Activated CD8-positive, alpha-beta memory T cell treated with anti-CD3 and anti-CD28 coated beads for 48 hours (primary cell): Measurements from ENCODE around the gene KCNT1.
"Not testable (repeated sequence)": the region's sequence is repeated elsewhere in the genome, so short reads cannot be mapped to it uniquely, and the experiment has no call there.

Experiments
- DNase-seq, 3 experiments: peaks; one replicate each; pipeline ENCODE4 v3.0.0-alpha.2; 2020; ENCODE audit warnings: low read depth in 2 of 3, low spot score in 2 of 3

Gene KCNT1

DNA sequence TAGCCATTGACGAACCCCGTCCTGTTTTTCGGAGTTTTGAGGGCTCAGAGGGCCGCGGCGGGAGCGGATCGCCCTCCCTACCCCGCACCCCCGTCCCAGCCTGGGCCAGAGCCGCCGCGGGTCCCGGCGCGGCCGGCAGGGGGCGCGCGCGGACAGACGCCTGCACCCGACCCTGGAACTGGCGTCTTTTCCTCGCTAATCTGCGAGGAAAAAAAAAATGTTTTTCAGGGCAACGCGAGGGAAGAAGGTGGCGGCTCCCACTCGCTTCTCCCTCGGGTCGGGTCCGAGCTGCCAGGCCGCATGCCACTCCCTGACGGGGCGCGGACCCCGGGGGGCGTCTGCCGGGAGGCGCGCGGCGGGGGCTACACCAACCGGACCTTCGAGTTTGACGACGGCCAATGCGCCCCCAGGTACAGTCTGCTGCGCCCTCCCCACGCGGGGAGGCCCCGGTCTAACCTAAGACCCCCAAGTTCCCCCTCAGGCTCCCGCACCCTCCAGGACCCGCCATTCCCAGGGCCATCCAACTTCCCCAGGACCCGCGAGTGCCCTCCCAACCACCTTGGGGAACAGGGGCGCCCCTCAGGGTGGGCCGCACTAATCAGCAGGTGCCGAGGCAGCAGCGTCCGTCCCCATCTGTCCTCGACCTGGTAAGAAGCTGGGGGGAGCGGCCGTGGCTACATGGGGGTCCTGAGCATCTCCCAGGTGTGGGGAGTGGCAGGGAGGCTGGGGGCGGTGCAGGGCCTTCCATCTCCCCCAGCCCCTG is at the start of gene KCNT1:
TSS of gene KCNT1 (plus strand) at position 227 of the 763 bp plus-strand sequence. CDS start at position 301, 74 bp downstream.
- peak; percentile 20 to 64 (median 44) for DNase-seq

DNA sequence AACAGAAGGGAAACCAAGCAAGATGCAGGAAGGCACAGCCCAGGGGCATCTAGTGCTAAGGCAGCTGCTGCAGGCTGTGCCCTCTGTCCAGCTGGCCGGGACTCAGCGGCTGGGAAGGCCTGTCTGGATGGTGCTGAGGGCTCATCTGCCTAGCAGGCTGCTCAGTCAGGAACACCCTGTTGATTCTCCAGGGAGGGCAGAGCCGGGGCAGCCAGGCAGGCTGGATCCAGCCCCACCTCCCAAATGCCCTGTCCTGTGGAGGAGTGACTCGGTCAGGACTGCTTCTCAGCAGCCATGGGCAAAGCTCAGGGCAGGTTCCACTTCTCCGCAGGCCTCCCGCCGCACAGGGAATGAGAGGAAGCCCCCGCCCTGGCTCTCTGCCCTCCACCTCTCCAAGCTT is 46.7 kb upstream of the KCNT1 start:
- DNase-seq, result no peak

DNA sequence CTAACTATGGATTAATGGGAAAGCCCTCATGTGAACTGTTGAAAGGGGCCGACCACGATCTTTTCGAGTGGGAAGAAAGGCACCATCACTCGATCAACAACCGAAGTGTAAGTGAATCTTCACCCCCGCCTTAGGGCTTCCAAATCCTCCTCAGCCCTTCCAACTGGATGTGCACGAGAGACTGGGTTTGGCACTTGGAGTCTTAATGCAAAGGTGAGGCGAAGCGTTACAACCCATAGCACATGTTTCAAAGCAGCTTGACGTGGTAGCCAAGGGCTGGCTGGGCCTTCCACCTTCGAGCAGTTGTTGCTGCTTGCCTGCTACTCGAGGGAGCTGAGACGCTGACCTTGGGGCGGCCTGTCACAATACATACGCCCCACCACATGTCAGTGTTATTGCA is 44.6 kb upstream of the KCNT1 start:
- DNase-seq, result no peak

DNA sequence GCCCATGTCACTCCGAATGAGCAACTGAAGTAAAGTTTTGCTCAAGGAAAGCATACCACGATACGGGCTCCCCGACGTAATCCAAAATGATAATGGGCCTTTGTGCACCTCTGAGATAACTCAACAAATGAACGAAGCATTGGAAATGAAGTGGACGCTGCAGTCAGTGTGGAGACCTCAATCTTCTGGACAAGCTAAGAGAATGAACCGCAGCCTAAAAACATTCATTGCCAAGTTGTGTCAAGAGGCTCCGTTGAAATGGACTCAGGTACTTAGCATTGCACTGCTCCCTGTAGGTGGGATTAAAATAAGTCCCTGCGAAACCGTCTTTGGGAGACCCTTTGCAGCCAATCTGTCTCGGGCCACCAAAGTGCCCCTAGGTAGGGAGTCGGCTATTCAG is 42.7 kb upstream of the KCNT1 start:
- DNase-seq, result no peak

DNA sequence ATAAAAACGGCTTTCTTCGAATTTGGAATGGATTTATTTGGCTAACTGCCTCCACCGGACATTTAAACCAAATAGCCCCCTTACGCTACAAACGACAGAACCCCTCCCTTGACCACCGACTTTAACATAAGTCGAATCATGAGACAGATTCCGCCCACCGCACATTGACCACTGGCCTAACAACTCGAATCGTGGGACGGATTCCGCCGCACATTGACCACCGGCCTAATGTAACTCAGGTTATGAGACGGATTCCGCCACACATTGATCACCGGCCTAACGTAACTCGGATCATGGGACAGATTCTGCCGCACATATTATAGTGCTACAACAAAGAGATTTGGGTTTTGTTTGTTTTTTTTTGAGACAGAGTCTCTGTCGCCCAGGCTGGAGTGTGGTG is 41.6 kb upstream of the KCNT1 start:
- no peak for DNase-seq

DNA sequence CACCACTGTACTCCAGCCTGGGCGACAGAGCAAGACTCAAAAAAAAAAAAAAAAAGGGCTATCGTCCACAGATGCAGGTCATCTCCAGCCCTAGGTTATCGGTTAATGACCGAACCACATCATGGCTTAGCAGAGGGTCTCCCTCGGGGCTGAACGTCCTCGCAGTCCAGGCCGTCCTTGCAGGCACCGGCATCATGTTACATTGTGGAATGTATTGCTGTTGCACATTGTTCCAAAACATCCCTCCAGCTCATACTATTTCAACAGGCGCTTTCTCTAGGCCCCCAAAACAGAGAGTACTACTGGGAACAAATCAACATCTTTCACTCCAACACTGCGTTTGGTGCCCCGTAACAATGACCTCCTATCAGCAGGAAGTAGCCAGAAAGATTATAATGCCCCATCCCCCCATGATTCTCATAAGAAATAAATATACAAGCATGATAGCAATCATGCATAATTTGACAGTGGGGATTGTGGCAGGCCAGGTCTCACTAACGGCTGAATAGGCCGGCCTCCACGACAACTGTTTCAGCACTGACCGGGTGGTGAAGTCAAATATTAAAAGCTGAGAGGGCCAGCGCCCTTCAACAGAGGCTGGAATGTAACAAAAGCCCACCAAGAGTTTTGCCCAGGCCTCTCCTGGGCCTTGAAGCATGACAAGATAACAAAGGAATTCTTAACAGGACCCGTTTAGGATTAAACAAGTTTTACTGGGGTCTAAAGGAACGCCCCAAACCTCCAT is 40.0 kb upstream of the KCNT1 start:
- DNase-seq, result no peak

DNA sequence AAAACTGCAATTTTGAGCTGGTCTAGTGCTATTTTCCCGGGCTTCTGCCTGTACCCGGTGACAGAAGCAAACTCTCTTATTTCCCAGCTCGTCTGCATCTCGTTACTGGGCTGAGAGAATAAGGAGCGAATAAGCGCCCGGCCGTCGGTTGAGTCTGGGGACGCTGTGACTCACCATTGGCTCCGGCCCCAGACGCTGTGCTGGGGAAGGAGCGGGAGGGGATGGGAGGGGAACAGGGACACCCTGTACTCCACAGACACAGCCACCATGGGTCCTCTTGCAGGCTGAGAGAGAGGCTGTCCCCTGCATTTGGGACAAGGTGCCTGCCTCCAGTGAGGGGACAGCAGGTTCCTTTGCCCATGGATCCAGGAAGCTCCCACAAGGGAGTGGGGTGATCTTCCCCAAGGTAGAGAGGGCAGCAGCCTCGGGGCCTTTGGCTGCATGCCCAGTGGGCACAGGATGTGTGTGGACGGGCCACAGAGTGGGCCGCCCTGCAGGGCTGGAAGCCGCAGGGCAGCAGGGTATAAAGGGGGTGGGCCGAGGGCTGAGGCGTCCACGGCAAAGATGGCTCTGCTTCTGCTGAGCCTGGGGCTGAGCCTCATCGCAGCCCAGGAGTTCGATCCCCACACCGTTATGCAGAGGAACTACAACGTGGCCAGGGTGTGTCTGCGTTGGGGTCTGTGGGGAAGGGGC is 39.1 kb upstream of the KCNT1 start, which contains the start of gene LCN9:
TSS of gene LCN9 (plus strand) at position 552 of the 693 bp plus-strand sequence. CDS start at position 565, 13 bp downstream.
- no peak for DNase-seq

DNA sequence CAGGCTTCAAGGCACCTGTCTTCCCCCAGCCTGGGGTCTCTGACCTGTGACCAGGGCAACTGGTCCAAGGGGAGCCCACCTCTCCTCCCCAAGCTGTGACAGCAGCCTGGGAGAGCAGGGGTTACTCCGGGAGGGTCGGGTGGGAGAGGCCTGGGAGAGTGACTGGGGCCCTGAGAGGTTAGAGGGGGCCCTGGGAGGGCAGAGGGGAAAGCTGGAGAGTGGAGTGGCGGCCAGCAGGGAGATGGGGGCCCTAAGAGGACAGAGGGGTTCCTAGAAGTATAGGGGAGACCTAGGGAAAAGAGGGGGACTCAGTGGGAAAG is 38.6 kb upstream of the KCNT1 start:
- no peak for DNase-seq

DNA sequence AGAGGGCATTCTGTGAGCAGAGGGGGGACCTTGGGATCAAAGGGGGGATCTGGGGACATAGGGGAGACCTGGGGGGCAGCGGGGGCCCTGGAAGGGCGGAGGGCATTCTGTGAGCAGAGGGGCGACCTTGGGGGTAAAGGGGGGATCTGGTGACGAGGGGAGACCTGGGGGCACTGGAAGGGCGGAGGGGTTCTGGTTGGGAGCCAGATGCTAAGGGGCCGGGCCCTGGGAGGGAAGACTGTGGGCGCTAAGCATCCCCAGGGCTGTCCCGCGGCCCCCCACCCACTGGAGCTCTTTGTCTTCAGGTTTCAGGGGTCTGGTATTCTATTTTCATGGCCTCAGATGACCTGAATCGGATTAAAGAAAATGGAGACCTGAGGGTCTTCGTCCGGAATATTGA is 38.1 kb upstream of the KCNT1 start:
- DNase-seq, result no peak

DNA sequence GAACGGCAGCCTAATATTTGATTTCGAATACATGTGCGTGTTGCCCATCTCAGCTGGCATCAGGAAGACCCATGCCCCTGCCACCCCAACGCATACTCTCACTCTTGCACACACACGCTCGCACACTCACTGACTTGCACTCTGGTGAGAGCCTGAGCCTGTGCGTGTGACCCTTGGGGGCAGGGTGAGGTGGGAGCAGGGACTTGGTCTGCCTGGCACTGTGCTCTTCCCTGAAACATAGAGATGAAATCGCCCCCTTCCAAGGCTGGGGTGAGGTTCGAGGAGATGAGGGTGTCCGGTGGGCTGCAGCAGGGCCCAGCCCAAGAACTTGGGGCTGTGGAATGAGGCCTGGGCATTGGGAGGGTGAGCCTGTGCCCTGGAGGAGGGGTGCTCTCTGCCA is 37.7 kb upstream of the KCNT1 start:
- no peak for DNase-seq

DNA sequence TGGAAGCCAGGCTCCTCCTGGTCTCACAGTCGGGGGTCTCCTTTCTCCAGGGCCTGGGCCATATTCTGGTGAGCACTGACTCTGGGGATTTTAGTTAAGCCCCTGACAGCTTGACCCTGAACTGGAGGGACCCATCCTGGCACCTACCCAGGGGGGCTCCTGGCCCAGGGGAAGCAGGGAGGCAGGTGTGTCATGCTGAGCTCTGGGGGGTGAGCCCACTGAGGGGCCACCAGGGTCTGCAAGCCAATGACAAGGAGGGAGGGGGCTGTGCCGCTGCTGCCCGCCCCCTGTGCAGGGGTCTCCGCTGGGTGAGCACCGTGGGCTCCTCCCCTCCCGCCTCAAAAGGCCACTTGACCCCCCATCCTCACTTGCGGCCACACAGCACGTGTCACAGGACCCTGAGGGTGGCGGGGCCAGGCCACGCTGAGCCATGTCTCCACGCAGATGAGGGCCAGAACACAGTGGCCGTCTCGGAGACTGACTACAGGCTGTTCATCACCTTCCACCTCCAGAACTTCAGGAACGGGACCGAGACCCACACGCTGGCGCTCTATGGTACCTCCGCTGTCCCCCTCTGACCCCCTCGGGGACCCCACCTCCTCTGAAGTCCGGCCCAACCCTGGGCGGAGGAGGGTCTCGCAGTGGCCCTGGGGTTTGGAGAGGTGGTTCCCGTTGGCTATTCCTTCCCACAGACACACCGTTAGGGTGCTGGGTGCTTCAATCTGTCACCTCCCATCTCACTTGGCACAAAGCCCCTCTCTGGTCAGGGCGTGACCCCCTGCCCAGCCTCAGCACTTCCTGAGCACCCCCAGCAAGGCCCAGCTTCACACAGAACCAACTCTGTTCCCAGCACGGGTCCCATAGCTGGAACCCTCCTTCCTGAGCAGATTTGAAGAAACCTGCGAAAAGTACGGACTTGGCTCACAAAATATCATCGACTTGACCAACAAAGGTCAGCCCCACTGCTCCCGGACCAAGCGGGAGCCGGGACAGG is 36.9 kb upstream of the KCNT1 start:
- DNase-seq, result no peak

DNA sequence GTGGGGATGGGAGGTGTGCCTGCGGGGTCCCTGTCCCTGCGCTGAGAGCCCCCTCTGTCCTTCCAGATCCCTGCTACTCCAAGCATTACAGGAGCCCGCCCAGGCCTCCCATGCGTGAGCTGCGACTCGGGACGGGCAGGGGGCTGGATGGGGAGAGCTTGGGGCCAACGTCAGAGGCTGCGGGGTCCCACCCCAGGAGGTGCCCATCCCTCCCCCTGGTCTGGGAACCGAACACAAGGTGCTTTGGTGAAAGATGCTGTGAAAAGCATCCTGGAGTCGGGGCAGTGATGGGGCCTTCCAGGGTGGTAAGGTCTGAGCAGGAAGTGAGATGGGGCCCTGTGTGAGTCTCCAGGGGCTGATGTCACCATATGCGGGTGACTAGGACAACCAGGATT is 36.2 kb upstream of the KCNT1 start:
- no peak for DNase-seq

DNA sequence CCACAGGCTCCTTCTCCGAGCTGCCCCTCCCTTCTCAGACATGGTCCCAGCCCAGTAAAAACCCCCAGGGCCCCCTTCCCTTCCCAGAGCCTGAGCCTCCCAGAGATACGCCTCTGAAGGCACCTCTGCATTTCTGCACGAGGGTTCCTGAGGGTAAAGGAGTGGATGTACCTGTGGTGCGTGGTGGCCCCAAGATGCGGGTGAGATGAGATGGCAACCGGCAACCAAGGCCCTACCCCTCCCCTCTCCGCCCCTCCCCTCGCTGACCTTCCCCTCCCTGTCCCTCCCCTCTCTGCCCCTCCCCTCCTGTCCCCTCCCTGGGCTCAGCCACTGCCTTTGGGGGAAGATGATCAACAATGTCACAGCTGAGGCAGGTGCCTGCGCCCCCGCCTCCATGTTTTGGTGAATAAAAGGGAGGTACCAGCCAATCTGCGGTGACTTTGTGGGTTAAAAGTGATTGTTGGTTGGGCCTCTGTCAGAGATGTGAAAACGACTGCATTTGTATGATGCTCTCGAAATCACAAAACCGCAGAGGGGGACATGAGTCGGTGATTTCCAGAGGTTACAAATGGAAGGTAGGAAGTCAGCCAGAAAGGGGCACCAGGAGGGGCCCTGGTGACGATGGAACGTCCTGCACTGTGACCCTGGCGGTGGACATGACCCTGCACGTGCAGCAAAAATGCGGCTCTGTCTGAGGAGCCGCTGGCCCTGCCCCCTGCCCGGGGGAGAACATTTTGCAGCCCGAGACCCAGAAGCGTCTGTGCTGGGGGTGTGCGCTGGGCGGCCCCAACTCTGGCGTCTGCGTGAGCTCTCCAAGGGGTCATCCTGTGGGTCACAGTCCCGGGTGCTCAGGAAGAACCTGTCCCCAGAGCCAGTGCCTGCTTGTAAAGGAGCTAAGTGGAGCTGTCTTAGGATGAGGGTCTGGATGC is 35.2 kb upstream of the KCNT1 start:
- DNase-seq, result no peak

DNA sequence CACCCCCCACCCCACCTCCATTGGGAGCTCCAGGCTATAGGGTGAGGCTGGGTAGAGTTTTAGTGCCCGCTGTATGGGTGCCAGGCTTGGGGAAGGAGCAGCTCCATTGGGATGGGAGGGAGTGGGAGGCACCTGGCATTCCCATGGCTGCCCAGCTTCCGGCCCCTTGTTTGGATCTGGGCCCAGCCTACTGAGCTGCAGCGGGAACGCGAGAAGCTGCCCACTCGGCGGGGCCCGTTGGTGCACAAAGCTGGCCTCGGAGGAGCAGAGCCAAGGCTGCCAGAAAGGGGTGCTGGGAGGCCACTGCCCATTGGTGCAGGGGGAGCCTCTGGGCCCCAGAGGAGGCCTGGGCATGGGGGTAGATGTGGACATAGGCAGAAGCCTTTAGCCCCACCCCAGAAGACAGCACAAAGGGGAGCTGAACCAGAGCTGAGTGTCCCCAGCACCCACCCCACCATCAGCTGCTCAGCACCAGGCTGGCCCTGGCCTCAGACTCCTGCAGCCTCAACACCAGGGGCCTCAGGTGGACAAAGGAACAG is 34.5 kb upstream of the KCNT1 start:
- DNase-seq, result no peak

DNA sequence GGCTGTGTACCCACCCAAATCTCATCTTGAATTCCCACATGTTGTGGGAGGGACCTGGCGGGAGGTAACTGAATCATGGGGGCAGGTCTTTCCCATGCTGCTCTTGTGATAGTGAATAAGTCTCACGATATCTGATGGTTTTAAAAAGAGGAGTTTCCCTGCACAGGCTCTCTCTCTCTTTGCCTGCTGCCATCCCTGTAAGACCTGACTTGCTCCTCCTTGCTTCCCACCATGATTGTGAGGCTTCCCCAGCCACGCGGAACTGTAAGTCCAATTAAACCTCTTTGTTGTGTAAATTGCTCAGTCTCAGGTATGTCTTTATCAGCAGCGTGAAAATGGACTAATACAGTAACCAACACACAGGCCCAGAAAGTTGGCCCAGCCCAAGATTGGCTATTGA is 33.0 kb upstream of the KCNT1 start:
- DNase-seq, result not testable (repeated sequence)

DNA sequence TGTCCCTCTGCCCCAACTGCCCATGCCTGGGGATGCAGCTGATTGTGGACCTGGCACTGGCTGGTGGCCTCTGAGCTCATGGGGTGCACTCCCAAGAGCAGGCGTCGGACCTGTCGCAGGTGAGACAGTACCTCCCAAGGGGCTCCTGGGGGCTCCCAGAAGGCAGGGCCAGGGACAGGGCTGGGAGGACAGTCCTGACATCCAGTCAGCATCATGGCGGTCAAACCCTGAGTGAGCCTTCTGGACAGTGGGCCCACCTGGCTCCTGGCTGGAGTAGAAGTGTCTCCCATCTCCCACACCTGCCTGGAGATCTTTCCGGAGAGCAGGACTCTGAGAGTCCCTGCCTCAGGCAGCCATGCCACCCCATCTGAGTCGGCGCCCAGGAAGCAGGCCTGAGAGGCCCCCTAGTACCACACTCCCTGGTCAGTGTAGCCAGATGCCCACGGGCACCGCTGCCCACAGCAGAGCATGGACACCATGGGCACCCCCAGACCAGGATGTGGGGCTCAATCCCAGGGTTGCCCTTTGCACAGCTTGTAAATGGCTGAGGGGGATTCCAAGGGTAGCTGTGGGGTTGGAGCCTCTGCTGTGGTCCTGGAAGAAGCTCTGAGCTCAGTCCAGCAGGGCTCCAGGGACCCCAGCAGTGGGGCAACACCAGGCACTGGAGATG is 32.2 kb upstream of the KCNT1 start:
- no peak for DNase-seq

DNA sequence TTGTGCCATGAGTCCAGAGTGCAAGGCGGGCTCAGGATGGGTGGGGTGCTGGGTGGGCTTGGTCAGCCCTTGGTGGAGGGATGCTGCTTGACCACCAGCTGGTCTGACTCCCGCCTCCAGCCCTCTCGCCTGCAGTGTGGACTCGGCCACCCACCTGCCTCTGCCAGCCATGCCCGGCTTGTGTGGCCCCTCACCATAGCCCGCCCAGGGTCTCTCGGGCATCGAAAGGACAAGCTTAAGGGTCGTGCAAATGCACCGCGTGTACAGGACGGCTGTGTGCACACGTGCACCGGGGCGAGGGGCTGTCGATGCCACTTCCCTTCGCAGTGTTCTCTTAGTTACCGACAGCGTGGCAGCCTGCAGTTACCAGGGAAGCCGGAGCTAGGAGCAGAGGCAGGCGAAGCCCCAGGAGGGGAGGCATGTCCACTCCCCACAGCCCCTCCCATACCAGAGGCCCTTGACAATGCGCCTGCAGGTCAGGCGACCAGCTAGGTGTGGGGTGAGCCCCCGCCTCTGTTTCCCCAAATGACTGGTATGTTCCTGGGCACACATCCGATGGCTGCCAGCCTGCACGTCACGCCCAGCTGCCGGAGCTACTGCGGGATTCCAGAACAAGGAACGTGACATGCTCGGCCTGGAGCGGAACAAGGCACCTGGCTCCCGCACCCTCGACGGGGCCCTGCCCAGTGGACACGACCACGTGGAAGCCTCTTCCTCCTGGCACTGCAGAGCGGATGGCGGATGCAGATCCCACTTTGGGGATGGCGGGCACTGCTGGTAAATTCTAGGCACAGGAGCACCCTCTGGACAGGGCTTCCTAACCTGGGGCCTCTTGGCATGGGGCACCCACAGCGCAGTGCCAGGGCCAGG is 31.0 kb upstream of the KCNT1 start:
- no peak for DNase-seq

DNA sequence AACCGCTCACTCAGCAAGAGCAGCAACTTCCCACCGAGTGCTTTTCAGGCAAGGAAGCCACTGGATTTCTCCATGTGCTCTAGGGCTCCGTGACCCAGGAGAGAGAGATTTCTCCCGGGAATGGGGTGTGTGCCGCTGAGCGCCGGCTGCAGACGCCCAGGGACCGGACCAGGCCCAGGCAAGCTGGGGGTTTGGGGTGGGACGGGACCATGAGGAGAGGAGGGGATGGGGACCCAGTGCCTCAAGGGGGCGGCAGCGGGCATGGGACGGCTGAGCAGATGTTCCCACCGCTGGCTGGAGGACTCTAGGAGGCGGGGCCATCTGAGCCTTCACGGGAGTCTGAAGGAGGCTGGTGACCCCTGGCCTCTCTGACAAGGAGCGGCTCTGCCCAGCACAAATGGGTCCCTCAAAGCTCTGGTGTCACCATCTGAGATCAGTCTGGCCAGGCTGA is 30.4 kb upstream of the KCNT1 start:
- DNase-seq, result no peak
